Measurements from ENCODE around the gene MLX.
A peak's percentile ranks its signal among the peaks of the same experiment; 100 is the strongest.

MLX gene

GRCh38 chr17:42566883-42567573 lies at the start of gene MLX:
TSS of gene MLX (plus strand) at chr17:42567100. CDS start at chr17:42567125, 25 bp downstream.
- Histone ChIP-seq H3K36me3 (ENCODE audit: insufficient read depth, low read length) (peaks cover 34% of the 10 kb centered on the region; the same call in 1 of the 2 replicates), H3K9me2 (replicated peaks; ENCODE audit: low read depth, low read length) (no peaks in the 10 kb centered on the region), H3K4me2 (ENCODE audit: low read depth, low read length, poor library complexity, severe bottlenecking) (peak within 1 kb of the TSS; percentile 93), H4K20me1 (ENCODE audit: insufficient read depth, low read length, poor library complexity, severe bottlenecking) (peaks cover 27% of the 10 kb centered on the region), H3K9ac (ENCODE audit: low read depth, low read length, poor library complexity, severe bottlenecking) (peak within 1 kb of the TSS; percentile 92), H3K79me2 (ENCODE audit: insufficient read depth, low read length) (peaks cover 82% of the 10 kb centered on the region), H3K9me3 (ENCODE audit: insufficient read depth, low read depth, low read length) (no peaks in the 10 kb centered on the region), H3K27me3 (ENCODE audit: insufficient read depth, low read length, poor library complexity, severe bottlenecking) (no peaks in the 10 kb centered on the region), H3F3A (ENCODE audit: low read depth) (no peaks in the 10 kb centered on the region; the same call in 1 of the 2 replicates), H3K4me3 (ENCODE audit: low read length, poor library complexity, severe bottlenecking) (peak within 1 kb of the TSS; percentile 87), H3K4me1 (ENCODE audit: insufficient read depth, low read length, poor library complexity, severe bottlenecking) (peaks cover 42% of the 10 kb centered on the region), H2AFZ (ENCODE audit: low read length) (peak within 1 kb of the TSS; percentile 67)
- TF ChIP-seq CTCF (conservative IDR thresholded peaks at IDR 0.05; ENCODE audit: low read length) (0 out of 2 replicates have a peak, but pooled peaks have one; percentile 24), EZH2phosphoT487 (IDR thresholded peaks at IDR 0.05; ENCODE audit: borderline replicate concordance) (no peak)

GRCh38 chr17:42517516-42517915 lies 49.4 kb upstream of the MLX start:
- H3K27me3 ChIP-seq (ENCODE audit: insufficient read depth, low read length, poor library complexity, severe bottlenecking): no peaks in the 10 kb centered on the region
- H3K9me2 ChIP-seq (replicated peaks; ENCODE audit: low read depth, low read length): no peaks in the 10 kb centered on the region
- H3K36me3 ChIP-seq (ENCODE audit: insufficient read depth, low read length): no peaks in the 10 kb centered on the region
- H3K9ac ChIP-seq (ENCODE audit: low read depth, low read length, poor library complexity, severe bottlenecking): no peak overlapping the region
- H3K4me1 ChIP-seq (ENCODE audit: insufficient read depth, low read length, poor library complexity, severe bottlenecking): peaks cover 37% of the 10 kb centered on the region
- H3F3A ChIP-seq (ENCODE audit: low read depth): no peaks in the 10 kb centered on the region
- no peaks in the 10 kb centered on the region for H3K9me3 ChIP-seq (ENCODE audit: insufficient read depth, low read depth, low read length)
- peak; percentile 99 for TF ChIP-seq CTCF (conservative IDR thresholded peaks at IDR 0.05; ENCODE audit: low read length)
- no peak for TF ChIP-seq EZH2phosphoT487 (IDR thresholded peaks at IDR 0.05; ENCODE audit: borderline replicate concordance)
- no peaks in the 10 kb centered on the region for H3K79me2 ChIP-seq (ENCODE audit: insufficient read depth, low read length)
- no peak overlapping the region for H2AFZ ChIP-seq (ENCODE audit: low read length)
- H4K20me1 ChIP-seq (ENCODE audit: insufficient read depth, low read length, poor library complexity, severe bottlenecking): no peaks in the 10 kb centered on the region
- H3K4me2 ChIP-seq (ENCODE audit: low read depth, low read length, poor library complexity, severe bottlenecking): peak overlapping the region; percentile 12
- H3K4me3 ChIP-seq (ENCODE audit: low read length, poor library complexity, severe bottlenecking): no peak overlapping the region

GRCh38 chr17:42518046-42518754 lies 48.7 kb upstream of the MLX start:
- peak overlapping the region; percentile 7 for H3K4me2 ChIP-seq (ENCODE audit: low read depth, low read length, poor library complexity, severe bottlenecking)

More at GRCh38 chr17:42518046-42518754, 48.7 kb upstream of the MLX start:
- no peak overlapping the region for H3K9ac ChIP-seq (ENCODE audit: low read depth, low read length, poor library complexity, severe bottlenecking)
- peaks cover 37% of the 10 kb centered on the region for H3K4me1 ChIP-seq (ENCODE audit: insufficient read depth, low read length, poor library complexity, severe bottlenecking)
- H2AFZ ChIP-seq (ENCODE audit: low read length): no peak overlapping the region
- no peaks in the 10 kb centered on the region for H3F3A ChIP-seq (ENCODE audit: low read depth)
- TF ChIP-seq EZH2phosphoT487 (IDR thresholded peaks at IDR 0.05; ENCODE audit: borderline replicate concordance): no peak
- TF ChIP-seq CTCF (conservative IDR thresholded peaks at IDR 0.05; ENCODE audit: low read length): no peak
- no peak overlapping the region for H3K4me3 ChIP-seq (ENCODE audit: low read length, poor library complexity, severe bottlenecking)
- H3K9me3 ChIP-seq (ENCODE audit: insufficient read depth, low read depth, low read length): no peaks in the 10 kb centered on the region
- no peaks in the 10 kb centered on the region for H3K27me3 ChIP-seq (ENCODE audit: insufficient read depth, low read length, poor library complexity, severe bottlenecking)
- no peaks in the 10 kb centered on the region for H3K79me2 ChIP-seq (ENCODE audit: insufficient read depth, low read length)
- no peaks in the 10 kb centered on the region for H3K9me2 ChIP-seq (replicated peaks; ENCODE audit: low read depth, low read length)
- no peaks in the 10 kb centered on the region for H3K36me3 ChIP-seq (ENCODE audit: insufficient read depth, low read length)
- H4K20me1 ChIP-seq (ENCODE audit: insufficient read depth, low read length, poor library complexity, severe bottlenecking): no peaks in the 10 kb centered on the region
